IMR-90 (cell line): Measurements from ENCODE around the gene TECTA. TPM values are rescaled to one million over a fixed set of nuclear protein-coding genes. Genes with fewer than 3 reads are reported as not detected.

Source experiments
- ATAC-seq: fragments of 200-7000 bp; cut with Tn5 transposase; 2 replicates; pipeline ENCODE4 v1.9.1; 2020; ENCODE audit warnings: low read depth, mild to moderate bottlenecking, moderate library complexity
- BruUV-seq: library from RNA; stranded (reverse); fragments of 400-500 nt; replicated peaks from 2 replicates; lab custom pipeline; 2021; lab: Mats Ljungman, UMichigan
- CTCF ChIA-PET: fragments of 300-600 bp; formaldehyde crosslinking; extraction: SDS; loops from one replicate; lab custom pipeline; 2021; ENCODE audit warnings: antibody characterized with exemption; lab: Yijun Ruan, JAX
- POLR2A ChIA-PET: fragments of 300-600 bp; sonication (Branson Sonifier 250); formaldehyde crosslinking; loops from one replicate; lab custom pipeline; 2022; ENCODE audit warnings: antibody characterized with exemption; ENCODE audit not compliant: unreplicated experiment; lab: Charles Lee
- DNase-seq: peaks from one replicate; pipeline ENCODE4 v3.0.0; 2013
- H2AFZ ChIP-seq: replicated peaks from 2 replicates; pipeline ENCODE3; 2013; ENCODE audit warnings: low read length, mild to moderate bottlenecking; ENCODE audit not compliant: poor library complexity
- H2AK5ac ChIP-seq: 2 replicates; pipeline ENCODE4 v1.6.1; 2013; ENCODE audit warnings: low read depth, low read length, inconsistent platforms
- H2AK9ac ChIP-seq: replicated peaks from 2 replicates; pipeline ENCODE3; 2013; ENCODE audit warnings: mild to moderate bottlenecking, low read depth, low read length, moderate library complexity; ENCODE audit not compliant: poor library complexity
- H2BK120ac ChIP-seq: 2 replicates; pipeline ENCODE4 v1.6.1; 2013; ENCODE audit warnings: low read depth, low read length, inconsistent platforms
- H2BK15ac ChIP-seq: 3 replicates; pipeline ENCODE4 v1.6.1; 2013; ENCODE audit warnings: low read depth, low read length, inconsistent platforms
- H2BK20ac ChIP-seq: 2 replicates; pipeline ENCODE4 v1.6.1; 2013; ENCODE audit warnings: low read depth, mild to moderate bottlenecking, inconsistent platforms, low read length, moderate library complexity
- H2BK5ac ChIP-seq: 2 replicates; pipeline ENCODE4 v1.6.1; 2013; ENCODE audit warnings: mild to moderate bottlenecking, low read depth, low read length, inconsistent platforms; ENCODE audit not compliant: poor library complexity, severe bottlenecking
- H3K14ac ChIP-seq: replicated peaks from 2 replicates; pipeline ENCODE4 v1.6.1; 2013; ENCODE audit warnings: low read depth, low read length, inconsistent platforms
- H3K18ac ChIP-seq: 2 replicates; pipeline ENCODE4 v1.6.1; 2013; ENCODE audit warnings: low read depth, low read length, control low read depth
- H3K23ac ChIP-seq: 2 replicates; pipeline ENCODE4 v1.6.1; 2013; ENCODE audit warnings: low read depth, low read length, inconsistent platforms
- H3K27ac ChIP-seq: 2 replicates; pipeline ENCODE4 v1.5.1; 2013; ENCODE audit warnings: mild to moderate bottlenecking, control low read depth, low read length; ENCODE audit not compliant: insufficient read depth
- H3K27me3 ChIP-seq: 2 replicates; pipeline ENCODE4 v1.6.1; 2013; ENCODE audit warnings: low read length; ENCODE audit not compliant: control insufficient read depth, insufficient read depth
- H3K36me3 ChIP-seq: 2 replicates; pipeline ENCODE4 v1.6.1; 2013; ENCODE audit warnings: low read length, mixed read lengths; ENCODE audit not compliant: control insufficient read depth, insufficient read depth
- H3K4ac ChIP-seq: 2 replicates; pipeline ENCODE4 v1.6.1; 2013; ENCODE audit warnings: low read depth, low read length, inconsistent platforms
- H3K4me1 ChIP-seq: 2 replicates; pipeline ENCODE4 v1.6.1; 2013; ENCODE audit warnings: low read length, mixed read lengths; ENCODE audit not compliant: control insufficient read depth, insufficient read depth
- H3K4me2 ChIP-seq: 2 replicates; pipeline ENCODE4 v1.6.1; 2013; ENCODE audit warnings: low read depth, mild to moderate bottlenecking, control low read depth, low read length, moderate library complexity
- H3K4me3 ChIP-seq: 2 replicates; pipeline ENCODE4 v1.5.1; 2013; ENCODE audit warnings: low read depth, mild to moderate bottlenecking, control low read depth, low read length, moderate library complexity; ENCODE audit not compliant: insufficient read depth
- H3K56ac ChIP-seq: 2 replicates; pipeline ENCODE4 v1.6.1; 2013; ENCODE audit warnings: low read length, inconsistent platforms; ENCODE audit not compliant: insufficient read depth; ENCODE audit errors: extremely low read depth
- H3K79me1 ChIP-seq, 2 experiments: 2 replicates each; pipeline ENCODE4 v1.6.1; 2013; ENCODE audit warnings: low read length in 2 of 2, inconsistent platforms in 1 of 2, low read depth in 1 of 2
- H3K9ac ChIP-seq: 2 replicates; pipeline ENCODE4 v1.6.1; 2013; ENCODE audit warnings: low read depth, low read length, control low read depth
- H3K9me1 ChIP-seq: 2 replicates; pipeline ENCODE4 v1.6.1; 2013; ENCODE audit warnings: low read length, inconsistent platforms; ENCODE audit not compliant: insufficient read depth
- H3K9me3 ChIP-seq: 2 replicates; pipeline ENCODE4 v1.6.1; 2013; ENCODE audit warnings: low read length; ENCODE audit not compliant: control insufficient read depth, insufficient read depth
- H4K20me1 ChIP-seq: 2 replicates; pipeline ENCODE4 v1.6.1; 2013; ENCODE audit warnings: low read length, inconsistent platforms; ENCODE audit not compliant: insufficient read depth
- H4K5ac ChIP-seq: 2 replicates; pipeline ENCODE4 v1.6.1; 2013; ENCODE audit warnings: mild to moderate bottlenecking, low read depth, low read length, control low read depth
- H4K8ac ChIP-seq, 2 experiments: 2 replicates each; pipeline ENCODE4 v1.6.1; 2013; ENCODE audit warnings: low read depth in 2 of 2, low read length in 2 of 2, control low read depth in 1 of 2, inconsistent platforms in 1 of 2
- H4K91ac ChIP-seq: 2 replicates; pipeline ENCODE4 v1.6.1; 2013; ENCODE audit warnings: low read depth, low read length, inconsistent platforms; ENCODE audit not compliant: insufficient read depth
- BHLHE40 ChIP-seq: fragments of 150-350 bp; IDR thresholded peaks from 2 replicates; pipeline ENCODE4 v1.6.1; 2016; ENCODE audit warnings: mild to moderate bottlenecking, low read depth, low read length
- CEBPB ChIP-seq: IDR thresholded peaks from 2 replicates; pipeline ENCODE4 v1.6.1; 2012; ENCODE audit warnings: low read depth, low read length, improper control_type of control experiment
- CHD1 ChIP-seq: IDR thresholded peaks from 2 replicates; pipeline ENCODE4 v1.6.1; 2012; ENCODE audit warnings: low read depth, low read length, improper control_type of control experiment
- ELK1 ChIP-seq: fragments of 150-350 bp; IDR thresholded peaks from 2 replicates; pipeline ENCODE4 v1.6.1; 2016; ENCODE audit warnings: low read depth, mild to moderate bottlenecking, low read length, moderate library complexity, borderline replicate concordance
- FOS ChIP-seq: fragments of 150-350 bp; IDR thresholded peaks from 2 replicates; pipeline ENCODE4 v1.6.1; 2016; ENCODE audit warnings: low read depth, low read length
- MAFK ChIP-seq: IDR thresholded peaks from 2 replicates; pipeline ENCODE4 v1.6.1; 2012; ENCODE audit warnings: low read depth, low read length, improper control_type of control experiment
- MAZ ChIP-seq: IDR thresholded peaks from 2 replicates; pipeline ENCODE4 v1.6.1; 2012; ENCODE audit warnings: low read depth, mild to moderate bottlenecking, low read length, improper control_type of control experiment, moderate library complexity, borderline replicate concordance
- MXI1 ChIP-seq: IDR thresholded peaks from 2 replicates; pipeline ENCODE4 v1.6.1; 2012; ENCODE audit warnings: low read depth, mild to moderate bottlenecking, low read length, moderate library complexity, borderline replicate concordance
- NFE2L2 ChIP-seq: fragments of 150-350 bp; IDR thresholded peaks from 2 replicates; pipeline ENCODE4 v1.6.1; 2016; ENCODE audit warnings: low read depth, mild to moderate bottlenecking, low read length
- POLR2A ChIP-seq: IDR thresholded peaks from 2 replicates; pipeline ENCODE4 v1.6.1; 2012; ENCODE audit warnings: mild to moderate bottlenecking, low read depth, low read length
- RAD21 ChIP-seq: IDR thresholded peaks from 2 replicates; pipeline ENCODE4 v1.6.1; 2012; ENCODE audit warnings: low read length, improper control_type of control experiment
- RCOR1 ChIP-seq: IDR thresholded peaks from 2 replicates; pipeline ENCODE4 v1.6.1; 2012; ENCODE audit warnings: mild to moderate bottlenecking, low read length, improper control_type of control experiment; ENCODE audit not compliant: insufficient replicate concordance
- RFX5 ChIP-seq: IDR thresholded peaks from 2 replicates; pipeline ENCODE4 v1.8.0; 2012; ENCODE audit warnings: low read depth, mild to moderate bottlenecking, low read length, moderate library complexity
- SMC3 ChIP-seq: fragments of 150-350 bp; IDR thresholded peaks from 2 replicates; pipeline ENCODE4 v1.6.1; 2016; ENCODE audit warnings: low read depth, mild to moderate bottlenecking, antibody characterized with exemption, low read length, moderate library complexity
- USF2 ChIP-seq: fragments of 150-350 bp; IDR thresholded peaks from 2 replicates; pipeline ENCODE4 v1.6.1; 2017; ENCODE audit warnings: mild to moderate bottlenecking, antibody characterized with exemption, low read length, low read depth
- WGBS, 2 experiments: methylation state at CpG; one replicate each; pipeline versions ENCODE4 v1.1.5 to v1.1.7; 2013; ENCODE audit warnings: missing lambda C conversion rate in 2 of 2; ENCODE audit not compliant: insufficient read length in 1 of 2; ENCODE audit errors: extremely low coverage in 2 of 2; 5-methylcytosine and 5-hydroxymethylcytosine counted together
- dilution Hi-C: fragments of 300-500 bp; cut with HindIII; formaldehyde crosslinking; loops from one replicate; pipeline ENCODE4 v1.14.3; 2018; ENCODE audit warnings: low sequenced_read_pairs; ENCODE audit not compliant: unreplicated experiment
- in situ Hi-C: fragments of 300-500 bp; cut with MboI; formaldehyde crosslinking; loops from 3 replicates; pipeline ENCODE4 v1.14.3; 2019; ENCODE audit warnings: low sequenced_read_pairs, inconsistent platforms, mixed read lengths
- intact Hi-C: fragments of 100-400 bp; cut with micrococcal nuclease; formaldehyde crosslinking; loops from 2 replicates; pipeline ENCODE4 v1.10.0; 2022
- polyA plus RNA-seq, 3 experiments: library from polyadenylated mRNA; depleted of rRNA; stranded (reverse); fragments of >200 nt; gene quantifications; 2 replicates each; pipeline ENCODE4 v1.2.3, GENCODE V29; 2012; ENCODE audit warnings: low replicate concordance in 1 of 3
- total RNA-seq: library from RNA; depleted of rRNA; stranded (reverse); fragments of >200 nt; gene quantifications from 2 replicates; pipeline ENCODE4 v1.2.3, GENCODE V29; 2012
- TF ChIP-seq, protein P1 (sequence below): conservative IDR thresholded peaks from 2 replicates; pipeline ENCODE4 v1.5.1; 2012; ENCODE audit warnings: mild to moderate bottlenecking, low read depth, low read length, improper control_type of control experiment

Gene TECTA
- total and polyA plus RNA-seq, 2 of the 4 experiments (the other 2 are of a cell fraction): 0.17 to 0.18 TPM

GRCh38 chr11:121119440-121119839 is 18.4 kb downstream of the TECTA start:
- Histone ChIP-seq H3K4me3 (no peak overlapping the region), H3K18ac (no peak overlapping the region), H2BK20ac (no peak overlapping the region), H3K9me3 (peaks cover 4% of the 10 kb centered on the region), H4K8ac (no peak overlapping the region), H3K36me3 (no peaks in the 10 kb centered on the region), H2AFZ (no peak overlapping the region), H2BK120ac (no peak overlapping the region), H3K9me1 (no peaks in the 10 kb centered on the region), H3K27ac (no peak overlapping the region), H4K20me1 (no peaks in the 10 kb centered on the region), H2AK5ac (no peak overlapping the region), H3K9ac (no peak overlapping the region), H3K14ac (no peak overlapping the region), H2BK15ac (no peak overlapping the region), H3K4ac (no peak overlapping the region), H3K79me1 (no peaks in the 10 kb centered on the region), H4K91ac (no peak overlapping the region), H3K56ac (no peak overlapping the region), H3K4me2 (no peak overlapping the region), H3K27me3 (peaks cover 7% of the 10 kb centered on the region), H4K5ac (no peak overlapping the region), H3K4me1 (no peaks in the 10 kb centered on the region), H2AK9ac (no peak overlapping the region), H3K23ac (no peak overlapping the region), H2BK5ac (no peak overlapping the region)
- no peak for DNase-seq
- POLR2A ChIA-PET: no interaction called here
- 80% methylated on average over 1 of the region's 1 CpG; no CpG with 5 or more reads in 1 of the 2 experiments for WGBS, 2 experiments
- CTCF ChIA-PET: no interaction called here
- intact Hi-C loops: no loop called here
- dilution Hi-C loops: no loop called here
- no TSS peak for BruUV-seq
- TF ChIP-seq BHLHE40: no peak
- TF ChIP-seq CHD1: no peak
- no peak for TF ChIP-seq RFX5
- TF ChIP-seq RAD21: no peak
- TF ChIP-seq USF2: no peak
- TF ChIP-seq ELK1: no peak
- no peak for TF ChIP-seq POLR2A
- TF ChIP-seq MAZ: no peak
- no peak for TF ChIP-seq CEBPB
- TF ChIP-seq MXI1: no peak
- TF ChIP-seq NFE2L2: no peak
- TF ChIP-seq RCOR1: no peak
- TF ChIP-seq FOS: no peak
- TF ChIP-seq MAFK: no peak
- TF ChIP-seq, protein P1, sequence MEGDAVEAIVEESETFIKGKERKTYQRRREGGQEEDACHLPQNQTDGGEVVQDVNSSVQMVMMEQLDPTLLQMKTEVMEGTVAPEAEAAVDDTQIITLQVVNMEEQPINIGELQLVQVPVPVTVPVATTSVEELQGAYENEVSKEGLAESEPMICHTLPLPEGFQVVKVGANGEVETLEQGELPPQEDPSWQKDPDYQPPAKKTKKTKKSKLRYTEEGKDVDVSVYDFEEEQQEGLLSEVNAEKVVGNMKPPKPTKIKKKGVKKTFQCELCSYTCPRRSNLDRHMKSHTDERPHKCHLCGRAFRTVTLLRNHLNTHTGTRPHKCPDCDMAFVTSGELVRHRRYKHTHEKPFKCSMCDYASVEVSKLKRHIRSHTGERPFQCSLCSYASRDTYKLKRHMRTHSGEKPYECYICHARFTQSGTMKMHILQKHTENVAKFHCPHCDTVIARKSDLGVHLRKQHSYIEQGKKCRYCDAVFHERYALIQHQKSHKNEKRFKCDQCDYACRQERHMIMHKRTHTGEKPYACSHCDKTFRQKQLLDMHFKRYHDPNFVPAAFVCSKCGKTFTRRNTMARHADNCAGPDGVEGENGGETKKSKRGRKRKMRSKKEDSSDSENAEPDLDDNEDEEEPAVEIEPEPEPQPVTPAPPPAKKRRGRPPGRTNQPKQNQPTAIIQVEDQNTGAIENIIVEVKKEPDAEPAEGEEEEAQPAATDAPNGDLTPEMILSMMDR: no peak
- no peak for TF ChIP-seq SMC3
- in situ Hi-C loops: no loop called here
- no peak for ATAC-seq
